HCT116 (cell line): ENCODE results near the gene EMD. TPM values are rescaled to one million over a fixed set of nuclear protein-coding genes. Genes with fewer than 3 reads are reported as not detected.

Experiments
- ATAC-seq: fragments of 200-7000 bp; cut with Tn5 transposase; 2 replicates; pipeline ENCODE4 v1.9.1; 2020; ENCODE audit warnings: mild to moderate bottlenecking, moderate library complexity
- BruUV-seq: library from RNA; stranded (reverse); fragments of 400-500 nt; replicated peaks from 2 replicates; lab custom pipeline; 2021; lab: Mats Ljungman, UMichigan
- CTCF ChIA-PET: fragments of 300-600 bp; sonication (Branson Sonifier 250); formaldehyde crosslinking; loops from one replicate; lab custom pipeline; 2021; ENCODE audit warnings: antibody characterized with exemption; lab: Charles Lee
- POLR2A ChIA-PET: fragments of 300-600, 350-600 bp; sonication (Branson Sonifier 250); formaldehyde crosslinking; loops from one replicate; lab custom pipeline; 2021; ENCODE audit warnings: antibody characterized with exemption; lab: Charles Lee
- RAD21 ChIA-PET, 2 experiments: fragments of 300-600 bp; sonication (Branson Sonifier 250); formaldehyde crosslinking; loops; one replicate each; lab custom pipeline; 2023; ENCODE audit warnings: low total read pairs in 2 of 2; ENCODE audit not compliant: uncharacterized antibody in 2 of 2, unreplicated experiment in 2 of 2, low non-redundant PET in 1 of 2; lab: Charles Lee
- DNase-seq: peaks from one replicate; pipeline ENCODE4 v3.0.0-alpha.2; 2010; ENCODE audit warnings: low read depth, low spot score
- H2AFZ ChIP-seq: fragments of 200-600 bp; shearing (Covaris generic), sonication (generic); 2 replicates; pipeline ENCODE4 v1.6.1; 2017; ENCODE audit warnings: low read depth, mixed run types, mixed read lengths, antibody characterized with exemption, low read length; ENCODE audit not compliant: poor library complexity, severe bottlenecking
- H3K27ac ChIP-seq: 2 replicates; pipeline ENCODE4 v1.5.1; 2012; ENCODE audit warnings: low read depth, low read length
- H3K27me3 ChIP-seq: fragments of 200-600 bp; sonication (generic); 2 replicates; pipeline ENCODE4 v1.6.1; 2016; ENCODE audit warnings: mixed run types, low read length, mixed read lengths; ENCODE audit not compliant: insufficient read depth
- H3K36me3 ChIP-seq, 2 experiments: fragments of 200-500 bp in 1 of 2; fragments of 200-600 bp in 1 of 2; sonication (Bioruptor generic) in 1 of 2; sonication (generic) in 1 of 2; 2 replicates each; pipeline versions ENCODE4 v1.5.1 to v1.6.1; 2014 to 2016; ENCODE audit warnings: low read length in 2 of 2, inconsistent platforms in 1 of 2, mixed read lengths in 1 of 2, mixed run types in 1 of 2; ENCODE audit not compliant: insufficient read depth in 2 of 2, control insufficient read depth in 1 of 2
- H3K4me1 ChIP-seq, 2 experiments: fragments of 200-600 bp in 1 of 2; sonication (generic) in 1 of 2; 2 replicates each; pipeline versions ENCODE4 v1.5.1 to v1.6.1; 2012 to 2017; ENCODE audit warnings: low read length in 2 of 2, inconsistent platforms in 1 of 2, mild to moderate bottlenecking in 1 of 2, mixed read lengths in 1 of 2, mixed run types in 1 of 2, moderate library complexity in 1 of 2; ENCODE audit not compliant: insufficient read depth in 2 of 2, control insufficient read depth in 1 of 2
- H3K4me2 ChIP-seq: fragments of 200-600 bp; sonication (generic); 2 replicates; pipeline ENCODE4 v1.6.1; 2017; ENCODE audit warnings: mixed run types, low read length, mixed read lengths
- H3K4me3 ChIP-seq, 2 experiments: fragments of 200-600 bp in 1 of 2; sonication (generic) in 1 of 2; replicated peaks in 1 of 2; 2 replicates each; pipeline ENCODE4 v1.5.1; 2011 to 2016; ENCODE audit warnings: low read length in 2 of 2, control low read depth in 1 of 2, low read depth in 1 of 2, mild to moderate bottlenecking in 1 of 2, mixed read lengths in 1 of 2, mixed run types in 1 of 2
- H3K79me2 ChIP-seq: fragments of 200-600 bp; sonication (generic); 2 replicates; pipeline ENCODE4 v1.6.1; 2017; ENCODE audit warnings: mild to moderate bottlenecking, mixed run types, low read length, moderate library complexity, mixed read lengths; ENCODE audit not compliant: insufficient read depth
- H3K9ac ChIP-seq: fragments of 200-600 bp; sonication (generic); 2 replicates; pipeline ENCODE4 v1.6.1; 2016; ENCODE audit warnings: low read length, mixed read lengths
- H3K9me2 ChIP-seq: fragments of 200-600 bp; sonication (generic), shearing (Covaris generic); 2 replicates; pipeline ENCODE4 v1.6.1; 2017; ENCODE audit warnings: mixed run types, mild to moderate bottlenecking, moderate library complexity; ENCODE audit not compliant: insufficient read depth
- H3K9me3 ChIP-seq, 2 experiments: fragments of 200-500 bp in 1 of 2; fragments of 200-600 bp in 1 of 2; sonication (Bioruptor generic) in 1 of 2; sonication (generic) in 1 of 2; 2 replicates each; pipeline ENCODE4 v1.6.1; 2014 to 2017; ENCODE audit warnings: low read length in 2 of 2, mixed read lengths in 2 of 2, inconsistent platforms in 1 of 2, low read depth in 1 of 2, mild to moderate bottlenecking in 1 of 2, mixed run types in 1 of 2, moderate library complexity in 1 of 2; ENCODE audit not compliant: control insufficient read depth in 1 of 2, insufficient read depth in 1 of 2
- H4K20me1 ChIP-seq: fragments of 200-600 bp; sonication (generic), shearing (Covaris generic); 2 replicates; pipeline ENCODE4 v1.6.1; 2017; ENCODE audit warnings: mixed run types, mild to moderate bottlenecking, moderate library complexity; ENCODE audit not compliant: insufficient read depth
- JUND ChIP-seq: IDR thresholded peaks from 2 replicates; pipeline ENCODE4 v1.6.1; 2012
- MAX ChIP-seq: IDR thresholded peaks from 2 replicates; pipeline ENCODE4 v1.6.1; 2012
- SIN3A ChIP-seq: IDR thresholded peaks from 2 replicates; pipeline ENCODE4 v1.6.1; 2012; ENCODE audit warnings: low read depth
- TCF7L2 ChIP-seq: IDR thresholded peaks from 2 replicates; pipeline ENCODE4 v1.7.0; 2011; ENCODE audit warnings: borderline replicate concordance, inconsistent platforms; ENCODE audit not compliant: insufficient read depth, insufficient read length; ENCODE audit errors: extremely low read depth
- intact Hi-C: fragments of 100-400 bp; cut with micrococcal nuclease; formaldehyde crosslinking; loops from 2 replicates; pipeline ENCODE4 v1.10.0; 2022
- total RNA-seq: library from RNA; stranded (reverse); gene quantifications from one replicate; pipeline ENCODE4 v1.2.1, GENCODE V29; 2021; ENCODE audit not compliant: unreplicated experiment

EMD gene
- total RNA-seq, 1 experiment from 2014 or later = 102 TPM

- POLR2A ChIA-PET = no interaction called here
- CTCF ChIA-PET = no interaction called here
- H3K27me3 ChIP-seq = no peaks in the 10 kb centered on the region
- no peak for DNase-seq
- no peak for TF ChIP-seq MAX
- TF ChIP-seq JUND = no peak
- no peak for TF ChIP-seq TCF7L2
- TF ChIP-seq SIN3A = no peak
- TF ChIP-seq, all 23 proteins: peak for 0
- no peaks in the 10 kb centered on the region for H3K9me2 ChIP-seq
- H3K4me2 ChIP-seq = no peak overlapping the region
- H2AFZ ChIP-seq = no peak overlapping the region
- H3K79me2 ChIP-seq = peaks cover 7% of the 10 kb centered on the region; the same call in 1 of the 2 replicates
- H3K36me3 ChIP-seq = no peaks in the 10 kb centered on the region
- no peaks in the 10 kb centered on the region for H4K20me1 ChIP-seq
- H3K4me1 ChIP-seq = peaks cover 0 to 15% of the 10 kb centered on the region in 2 experiments; a peak in 2 of 4 replicates
- no peak overlapping the region for H3K4me3 ChIP-seq
- no peak overlapping the region for H3K9ac ChIP-seq
- no TSS peak for BruUV-seq
- no peak overlapping the region for H3K27ac ChIP-seq
- RAD21 ChIA-PET = no interaction called here
- no peaks in the 10 kb centered on the region for H3K9me3 ChIP-seq
- no peak for ATAC-seq
- intact Hi-C loops = no loop called here
These were observed 51.8 kb downstream of the EMD start for GRCh38 chrX:154430916-154431315.

Other genes with a start within 250 kb of the EMD start
- not detected for gene OPN1LW, start 235.1 kb upstream of the EMD start, total RNA-seq
- gene OPN1MW, start 196.7 kb upstream of the EMD start, total RNA-seq = not detected
- gene OPN1MW2, start 159.5 kb upstream of the EMD start, total RNA-seq = not detected
- gene OPN1MW3, start 121.7 kb upstream of the EMD start, total RNA-seq = not detected
- gene TEX28, start 84.2 kb upstream of the EMD start, total RNA-seq = not detected
- gene TKTL1, start 83.5 kb upstream of the EMD start, total RNA-seq = 0.34 TPM
- 546 TPM for gene FLNA, start 4.7 kb upstream of the EMD start, total RNA-seq
- 3,069 TPM for gene RPL10, start 19.1 kb downstream of the EMD start, total RNA-seq
- gene DNASE1L1, start 30.0 kb downstream of the EMD start, total RNA-seq = 16.5 TPM
- 28.0 TPM for gene TAFAZZIN, start 32.2 kb downstream of the EMD start, total RNA-seq
- 53.4 TPM for gene ATP6AP1, start 49.4 kb downstream of the EMD start, total RNA-seq
- 122 TPM for gene GDI1, start 57.9 kb downstream of the EMD start, total RNA-seq
- gene FAM50A, start 64.8 kb downstream of the EMD start, total RNA-seq = 46.5 TPM
- 89.3 TPM for gene PLXNA3, start 79.0 kb downstream of the EMD start, total RNA-seq
- gene LAGE3, start 100.0 kb downstream of the EMD start, total RNA-seq = 42.8 TPM
- 37.4 TPM for gene UBL4A, start 107.3 kb downstream of the EMD start, total RNA-seq
- gene SLC10A3, start 111.3 kb downstream of the EMD start, total RNA-seq = 16.2 TPM
- gene FAM3A, start 136.9 kb downstream of the EMD start, total RNA-seq = 15.6 TPM
- 109 TPM for gene G6PD, start 167.6 kb downstream of the EMD start, total RNA-seq
- gene IKBKG, start 168.3 kb downstream of the EMD start, total RNA-seq = 24.0 TPM
- not detected for gene CTAG1A, start 205.8 kb downstream of the EMD start, total RNA-seq
- not detected for gene CTAG1B, start 240.0 kb downstream of the EMD start, total RNA-seq